K562 (cell line): ENCODE results near the gene SMIM35. TPM values are rescaled to one million over a fixed set of nuclear protein-coding genes. Genes with fewer than 3 reads are reported as not detected.

Experiments
- ATAC-seq: fragments of 200-7000 bp; cut with Tn5 transposase; 3 replicates; pipeline ENCODE4 v1.9.1; 2020; ENCODE audit warnings: moderate library complexity
- BruUV-seq: library from RNA; stranded (reverse); fragments of 400-500 nt; replicated peaks from 2 replicates; lab custom pipeline; 2021; lab: Mats Ljungman, UMichigan
- CTCF ChIA-PET: fragments of 300-600 bp; formaldehyde crosslinking; extraction: SDS; loops from one replicate; lab custom pipeline; 2021; ENCODE audit warnings: low intra/inter-chr PET ratio; lab: Yijun Ruan, JAX
- POLR2A ChIA-PET: fragments of 300-600, 350-650 bp; sonication (Branson Sonifier 250); formaldehyde crosslinking; extraction: SDS; loops from one replicate; lab custom pipeline; 2021; ENCODE audit warnings: antibody characterized with exemption, inconsistent platforms; lab: Yijun Ruan, JAX
- DNase-seq, 4 experiments: peaks; one replicate each; pipeline versions ENCODE4 v3.0.0 to v3.0.0-alpha.2; 2011 to 2018; ENCODE audit warnings: low spot score in 3 of 4, mixed read lengths in 3 of 4; ENCODE audit errors: extremely low read depth in 1 of 4
- FAIRE-seq: peaks from 2 replicates; lab custom pipeline; 2011; peaks lifted over from hg19 to GRCh38; lab: Jason Lieb, UNC
- H2AFZ ChIP-seq: 2 replicates; pipeline ENCODE4 v1.6.0; 2011; ENCODE audit warnings: low read depth, low read length, control low read depth, inconsistent platforms
- H3K27ac ChIP-seq: fragments of 200-600 bp; 3 replicates; pipeline ENCODE4 v1.8.0; 2011; ENCODE audit warnings: low read depth, mild to moderate bottlenecking, control low read depth, inconsistent platforms, low read length, moderate library complexity, mixed read lengths; ENCODE audit errors: extremely low read depth
- H3K27me3 ChIP-seq, 2 experiments: fragments of 300-600 bp in 1 of 2; 2 replicates in 1 of 2; 3 replicates in 1 of 2; pipeline versions ENCODE4 v1.6.0 to v1.8.0; 2011; ENCODE audit warnings: inconsistent platforms in 2 of 2, low read length in 2 of 2, mild to moderate bottlenecking in 1 of 2, mixed read lengths in 1 of 2, moderate library complexity in 1 of 2; ENCODE audit not compliant: control insufficient read depth in 2 of 2, insufficient read depth in 2 of 2
- H3K36me3 ChIP-seq: fragments of 300-600 bp; 3 replicates; pipeline ENCODE4 v1.8.0; 2011; ENCODE audit warnings: mild to moderate bottlenecking, low read length, inconsistent platforms; ENCODE audit not compliant: control insufficient read depth, insufficient read depth
- H3K4me1 ChIP-seq, 2 experiments: fragments of 200-600 bp in 1 of 2; replicated peaks in 1 of 2; 2 replicates in 1 of 2; 3 replicates in 1 of 2; pipeline versions ENCODE4 v1.5.1 to v1.8.0; 2011; ENCODE audit warnings: inconsistent platforms in 2 of 2, low read length in 2 of 2, mild to moderate bottlenecking in 1 of 2, mixed read lengths in 1 of 2, moderate library complexity in 1 of 2; ENCODE audit not compliant: control insufficient read depth in 2 of 2, insufficient read depth in 2 of 2
- H3K4me2 ChIP-seq: 2 replicates; pipeline ENCODE4 v1.6.1; 2011; ENCODE audit warnings: low read length, control low read depth, inconsistent platforms, mixed read lengths; ENCODE audit not compliant: insufficient read depth
- H3K4me3 ChIP-seq: fragments of 200-600 bp; sonication (generic), shearing (Covaris generic); 2 replicates; pipeline ENCODE4 v1.5.1; 2016; ENCODE audit warnings: control low read depth, inconsistent platforms
- H3K79me2 ChIP-seq: fragments of 200-600 bp; 3 replicates; pipeline ENCODE4 v1.8.0; 2011; ENCODE audit warnings: low read length, inconsistent platforms; ENCODE audit not compliant: control insufficient read depth, insufficient read depth
- H3K9ac ChIP-seq, 2 experiments: 2 replicates each; pipeline versions ENCODE4 v1.6.0 to v1.6.1; 2011; ENCODE audit warnings: low read depth in 2 of 2, low read length in 2 of 2, control low read depth in 1 of 2, inconsistent platforms in 1 of 2, mild to moderate bottlenecking in 1 of 2, mixed read lengths in 1 of 2; ENCODE audit not compliant: insufficient read depth in 1 of 2
- H3K9me1 ChIP-seq: one replicate; pipeline ENCODE4 v1.6.0; 2011; ENCODE audit warnings: inconsistent platforms, mild to moderate bottlenecking, low read length, moderate library complexity; ENCODE audit not compliant: control insufficient read depth, insufficient read depth
- H3K9me3 ChIP-seq: replicated peaks from 2 replicates; pipeline ENCODE4 v1.5.1; 2011; ENCODE audit warnings: low read depth, low read length, inconsistent platforms; ENCODE audit not compliant: control insufficient read depth, insufficient read depth
- H4K20me1 ChIP-seq: replicated peaks from 2 replicates; pipeline ENCODE4 v1.6.1; 2011; ENCODE audit warnings: low read length, inconsistent platforms, mixed read lengths; ENCODE audit not compliant: control insufficient read depth, insufficient read depth
- ARID3B ChIP-seq: fragments of 250-450 bp; sonication (Bioruptor Pico); IDR thresholded peaks from 2 replicates; pipeline ENCODE4 v1.4.0; 2020; ENCODE audit warnings: borderline replicate concordance
- CBFB ChIP-seq: sonication (generic); formaldehyde crosslinking; IDR thresholded peaks from 2 replicates; pipeline ENCODE4 v1.4.0; 2020; ENCODE audit warnings: mild to moderate bottlenecking, missing genetic modification reagents
- CCAR2 ChIP-seq: fragments of 200-400 bp; formaldehyde crosslinking; IDR thresholded peaks from 2 replicates; pipeline ENCODE4 v1.6.1; 2017; ENCODE audit warnings: mild to moderate bottlenecking, low read depth, low read length
- EHMT2 ChIP-seq: fragments of 450-650 bp; IDR thresholded peaks from 2 replicates; pipeline ENCODE4 v1.6.1; 2018; ENCODE audit warnings: antibody characterized with exemption
- EWSR1 ChIP-seq: fragments of 450-650 bp; IDR thresholded peaks from 2 replicates; pipeline ENCODE4 v1.6.1; 2018; ENCODE audit warnings: borderline replicate concordance, mild to moderate bottlenecking, low read depth, moderate library complexity; ENCODE audit not compliant: partially characterized antibody
- GABPB1 ChIP-seq: sonication (generic); formaldehyde crosslinking; IDR thresholded peaks from 2 replicates; pipeline ENCODE4 v1.8.0; 2022; ENCODE audit warnings: mild to moderate bottlenecking, missing genetic modification reagents
- MAX ChIP-seq: sonication (generic); formaldehyde crosslinking; IDR thresholded peaks from 2 replicates; pipeline ENCODE4 v1.9.0; 2022; ENCODE audit warnings: mild to moderate bottlenecking, missing genetic modification reagents
- MCM2 ChIP-seq: fragments of 450-650 bp; IDR thresholded peaks from 2 replicates; pipeline ENCODE4 v1.6.1; 2017; ENCODE audit warnings: low read depth, mild to moderate bottlenecking
- MCM5 ChIP-seq: fragments of 450-650 bp; IDR thresholded peaks from 2 replicates; pipeline ENCODE4 v1.6.1; 2016; ENCODE audit warnings: low read depth
- NCOA4 ChIP-seq: fragments of 450-650 bp; IDR thresholded peaks from 2 replicates; pipeline ENCODE4 v1.6.1; 2018; ENCODE audit warnings: mild to moderate bottlenecking; ENCODE audit not compliant: partially characterized antibody
- PML ChIP-seq: IDR thresholded peaks from 2 replicates; pipeline ENCODE4 v1.6.1; 2012; ENCODE audit warnings: low read length, inconsistent platforms
- PTRF ChIP-seq: fragments of 450-650 bp; IDR thresholded peaks from 2 replicates; pipeline ENCODE4 v1.6.1; 2016; ENCODE audit warnings: mild to moderate bottlenecking, missing genetic modification characterization, missing compliant biosample characterization
- ZNF12 ChIP-seq: sonication (generic); formaldehyde crosslinking; IDR thresholded peaks from 2 replicates; pipeline ENCODE4 v1.4.0; 2020; ENCODE audit warnings: mild to moderate bottlenecking, missing genetic modification reagents
- ZNF140 ChIP-seq: fragments of 250-450 bp; sonication (Bioruptor Pico); IDR thresholded peaks from 2 replicates; pipeline ENCODE4 v1.8.0; 2021; ENCODE audit warnings: moderate library complexity, mild to moderate bottlenecking, inconsistent platforms
- ZNF143 ChIP-seq: sonication (generic); formaldehyde crosslinking; IDR thresholded peaks from 2 replicates; pipeline ENCODE4 v1.9.0; 2022; ENCODE audit warnings: mild to moderate bottlenecking, missing genetic modification reagents
- ZNF217 ChIP-seq: sonication (generic); formaldehyde crosslinking; IDR thresholded peaks from 2 replicates; pipeline ENCODE4 v1.8.0; 2022; ENCODE audit warnings: mild to moderate bottlenecking, missing genetic modification reagents
- ZNF584 ChIP-seq: fragments of 200-800 bp; sonication (Bioruptor generic); IDR thresholded peaks from 2 replicates; pipeline ENCODE4 v1.6.1; 2016; ENCODE audit warnings: low read depth, mild to moderate bottlenecking, missing genetic modification characterization, missing compliant biosample characterization
- WGBS: fragments of 100-300 bp; shearing (Covaris generic); methylation state at CpG from one replicate; pipeline ENCODE4 v1.1.6; 2016; ENCODE audit warnings: low coverage, mixed read lengths; ENCODE audit not compliant: insufficient coverage; ENCODE audit errors: missing lambda C conversion rate; 5-methylcytosine and 5-hydroxymethylcytosine counted together
- in situ Hi-C: fragments of 300-500 bp; cut with MboI; formaldehyde crosslinking; loops from 4 replicates; pipeline ENCODE4 v1.15.0; 2018; ENCODE audit warnings: inconsistent platforms, mixed read lengths
- intact Hi-C: fragments of 100-400 bp; cut with micrococcal nuclease; formaldehyde crosslinking; loops from 2 replicates; pipeline ENCODE4 v1.14.2; 2022
- polyA plus RNA-seq, 8 experiments: library from polyadenylated mRNA; depleted of rRNA in 4 of 8; stranded (reverse) in 5 of 8; unstranded in 3 of 8; fragments of >200 nt; fragmentation: Nextera tagmentation in 2 of 8; fragmentation: Illumina TruSeq in 1 of 8; extraction: Ambion mirVana in 2 of 8; extraction: Trizol in 1 of 8; gene quantifications; 2 replicates each; pipeline versions ENCODE4 v1.2.1 to v1.2.3, GENCODE V29; 2011 to 2014; ENCODE audit warnings: inconsistent platforms in 1 of 8, missing spikeins in 1 of 8
- total RNA-seq, 7 experiments: library from RNA; depleted of rRNA in 6 of 7; stranded (reverse); fragments of >200 nt in 6 of 7; fragmentation: Illumina TruSeq in 2 of 7; extraction: Trizol in 2 of 7; gene quantifications; 2 replicates each; pipeline versions ENCODE4 v1.2.1 to v1.2.3, GENCODE V29; 2011 to 2021; ENCODE audit warnings: low replicate concordance in 1 of 7
- TF ChIP-seq, protein P1 (sequence below): fragments of 250-450 bp; sonication (Bioruptor Pico); IDR thresholded peaks from 2 replicates; pipeline ENCODE4 v1.4.0; 2020; ENCODE audit warnings: mild to moderate bottlenecking

Gene SMIM35
- total and polyA plus RNA-seq, 9 of the 15 experiments (the other 6 are each of a cell fraction or from before 2014, with no cell fraction given) = 0.03 TPM; not detected in 7

GRCh38 chr11:118047749-118048148, 39.0 kb downstream of the SMIM35 start:
- no peak overlapping the region for H3K4me2 ChIP-seq
- in situ Hi-C loops = loop anchor here (5.0 kb wide), 1 partner anchor 225 kb away; the partner anchor contains the start of gene FXYD2
- no TSS peak for BruUV-seq
- H3K9ac ChIP-seq = no peak overlapping the region
- H3K79me2 ChIP-seq = no peaks in the 10 kb centered on the region
- no peaks in the 10 kb centered on the region for H3K27me3 ChIP-seq
- 34% methylated on average over 4 of the region's 4 CpGs for WGBS
- ATAC-seq (no peak), DNase-seq (no peak), FAIRE-seq (no peak)
- ChIA-PET POLR2A (interaction anchor here (1.2 kb wide), 1 partner anchor 45 kb away, joined by 3 read pairs; no protein-coding TSS in a partner anchor), CTCF (interaction anchor here (0.6 kb wide), 1 partner anchor 348 kb away, joined by 6 read pairs; no protein-coding TSS in a partner anchor)
- TF ChIP-seq ZNF217 (CRISPR knock-in tag) (no peak), MAX (CRISPR knock-in tag) (no peak), EWSR1 (no peak), ZNF584 (no peak), ZNF143 (CRISPR knock-in tag) (no peak), CCAR2 (no peak), MCM5 (no peak), PML (no peak), EHMT2 (no peak), CBFB (CRISPR knock-in tag) (no peak), NCOA4 (no peak), ZNF140 (CRISPR knock-in tag) (no peak), GABPB1 (no peak), PTRF (no peak), ARID3B (CRISPR knock-in tag) (no peak), ZNF12 (CRISPR knock-in tag) (no peak), MCM2 (no peak)
- TF ChIP-seq, protein P1, sequence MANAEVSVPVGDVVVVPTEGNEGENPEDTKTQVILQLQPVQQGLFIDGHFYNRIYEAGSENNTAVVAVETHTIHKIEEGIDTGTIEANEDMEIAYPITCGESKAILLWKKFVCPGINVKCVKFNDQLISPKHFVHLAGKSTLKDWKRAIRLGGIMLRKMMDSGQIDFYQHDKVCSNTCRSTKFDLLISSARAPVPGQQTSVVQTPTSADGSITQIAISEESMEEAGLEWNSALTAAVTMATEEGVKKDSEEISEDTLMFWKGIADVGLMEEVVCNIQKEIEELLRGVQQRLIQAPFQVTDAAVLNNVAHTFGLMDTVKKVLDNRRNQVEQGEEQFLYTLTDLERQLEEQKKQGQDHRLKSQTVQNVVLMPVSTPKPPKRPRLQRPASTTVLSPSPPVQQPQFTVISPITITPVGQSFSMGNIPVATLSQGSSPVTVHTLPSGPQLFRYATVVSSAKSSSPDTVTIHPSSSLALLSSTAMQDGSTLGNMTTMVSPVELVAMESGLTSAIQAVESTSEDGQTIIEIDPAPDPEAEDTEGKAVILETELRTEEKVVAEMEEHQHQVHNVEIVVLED (CRISPR knock-in tag) = no peak
- H3K4me3 ChIP-seq = no peak overlapping the region
- intact Hi-C loops = no loop called here
- H3K4me1 ChIP-seq = peaks cover 8 to 19% of the 10 kb centered on the region in 2 experiments
- H3K36me3 ChIP-seq = no peaks in the 10 kb centered on the region
- H3K9me1 ChIP-seq = no peaks in the 10 kb centered on the region
- no peak overlapping the region for H2AFZ ChIP-seq
- no peaks in the 10 kb centered on the region for H4K20me1 ChIP-seq
- H3K27ac ChIP-seq = no peak overlapping the region
- H3K9me3 ChIP-seq = no peaks in the 10 kb centered on the region
